ENCODE results near the gene IGSF21.

The IGSF21 gene

DNA sequence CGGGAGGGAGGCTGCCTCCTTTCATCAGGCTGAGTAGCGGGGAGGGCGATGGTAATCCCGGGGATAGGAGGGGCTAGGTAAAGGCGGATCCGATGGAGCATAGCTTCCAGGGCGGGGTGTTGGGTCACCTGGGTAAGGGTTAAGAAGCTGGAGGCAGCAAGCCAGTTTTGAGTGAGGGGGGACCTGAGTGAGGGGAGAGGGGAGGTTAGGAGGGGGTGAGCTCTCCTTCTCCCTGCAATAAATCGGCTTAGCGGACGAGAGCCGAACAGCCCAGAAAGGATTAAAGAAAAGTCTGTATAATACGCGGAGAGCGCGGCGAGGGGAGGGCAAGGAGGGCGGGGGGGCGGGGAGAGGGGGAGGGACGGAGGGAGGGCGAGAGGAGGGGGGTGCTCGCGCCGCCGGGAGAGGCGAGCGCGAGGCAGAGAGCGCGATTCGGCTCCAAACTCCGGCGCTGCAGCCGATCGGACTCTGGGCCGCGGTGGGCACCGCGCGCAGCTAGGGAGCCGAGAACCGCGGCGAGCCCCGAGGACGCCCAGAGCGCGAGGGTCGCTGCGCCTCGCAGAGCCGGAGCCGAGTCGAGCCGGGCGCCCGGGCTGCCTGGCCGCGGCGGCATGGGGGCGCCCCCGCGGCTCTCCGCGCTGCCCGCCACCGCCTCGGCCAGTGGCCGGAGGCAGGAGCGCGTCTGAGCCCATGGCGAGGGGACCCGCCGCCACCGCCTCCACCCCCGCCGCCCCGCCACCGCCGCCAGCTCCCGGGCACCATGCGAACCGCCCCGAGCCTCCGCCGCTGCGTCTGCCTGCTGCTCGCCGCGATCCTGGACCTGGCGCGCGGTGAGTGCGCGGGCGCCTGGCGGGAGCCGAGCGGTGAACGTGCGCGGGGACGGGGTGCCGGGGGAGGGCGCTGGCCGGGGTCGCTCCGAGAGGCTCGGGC is at the start of gene IGSF21:
Gene IGSF21, plus strand, starts transcription at position 430 of the 930 bp plus-strand sequence. Its CDS starts 331 bp downstream, at position 761.
- no peak for DNase-seq

DNA sequence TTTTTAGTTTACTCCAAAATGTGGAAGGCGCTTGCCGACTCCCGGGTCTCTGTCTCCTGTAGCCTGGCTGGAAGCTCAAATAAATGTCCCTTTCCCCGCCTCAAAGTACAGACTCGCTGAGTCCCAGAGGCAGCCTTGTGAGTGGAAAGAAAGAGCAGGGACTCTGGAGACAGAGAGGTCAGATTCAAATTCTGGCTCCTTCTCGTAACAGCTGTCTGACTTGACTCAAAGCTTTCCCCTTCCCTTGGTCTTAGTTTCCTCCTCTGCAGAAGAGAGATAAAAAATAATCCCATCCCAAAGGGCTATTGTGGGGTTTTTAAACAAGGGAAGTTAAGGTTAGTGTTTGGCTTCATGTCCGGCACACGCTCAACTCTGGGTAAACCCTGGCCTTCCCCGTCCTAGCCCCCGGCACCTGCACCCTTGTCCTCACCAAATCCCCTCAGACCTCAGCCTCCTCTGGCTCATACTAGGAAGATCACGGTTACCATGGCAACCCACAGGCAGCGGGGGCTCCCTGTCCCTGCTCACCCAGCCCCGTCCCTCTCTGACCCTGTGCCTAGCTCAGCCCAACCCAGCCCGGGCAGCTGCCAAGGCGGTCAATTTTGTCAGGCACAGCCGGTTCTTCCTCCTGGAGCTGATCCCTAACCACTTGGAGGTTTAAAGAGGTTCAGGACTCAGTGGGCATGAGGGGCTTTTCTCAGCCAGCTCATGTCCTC is 49.2 kb upstream of the IGSF21 start:
- DNase-seq: no peak

GRCh38 chr1:18058981-18059605 is 48.5 kb upstream of the IGSF21 start:
- DNase-seq: no peak

DNA sequence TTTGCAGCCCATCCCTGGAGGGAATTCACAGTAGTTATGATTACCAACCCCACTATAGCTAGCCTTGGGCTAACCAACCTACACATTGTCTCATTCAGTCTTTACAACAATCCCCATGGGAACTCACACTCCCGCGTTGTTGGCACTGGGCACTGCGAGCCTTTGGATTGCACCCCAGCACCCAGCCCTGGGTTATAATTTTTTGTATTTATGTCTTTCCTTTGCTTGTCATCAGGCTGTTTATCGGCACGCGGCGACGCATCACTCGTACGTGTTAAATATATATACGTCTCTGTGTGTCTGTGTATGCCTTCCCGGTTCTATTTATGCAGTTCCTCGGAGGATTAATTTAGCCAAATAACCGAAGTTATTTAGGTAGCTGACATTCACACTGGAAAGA is 47.2 kb upstream of the IGSF21 start:
- DNase-seq: no peak

DNA sequence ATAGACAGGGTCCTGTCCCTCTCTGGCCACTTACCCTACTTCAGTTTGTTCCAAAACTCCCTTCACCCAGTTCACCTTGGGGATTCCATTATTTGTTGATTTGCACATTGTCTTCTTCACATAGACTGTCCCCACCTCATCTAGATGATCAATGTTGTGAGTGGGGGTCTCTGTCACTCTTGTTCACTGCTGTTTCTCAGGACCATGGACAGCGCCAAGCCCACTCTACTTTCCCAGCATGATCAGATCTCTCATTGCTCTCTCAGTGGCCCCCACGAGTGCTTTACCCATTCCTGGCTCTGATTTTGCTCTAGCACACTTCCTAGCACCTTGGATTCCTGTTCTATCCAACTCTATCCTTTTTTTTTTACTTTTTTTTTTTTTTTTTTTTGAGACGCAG is 45.4 kb upstream of the IGSF21 start:
- DNase-seq: no peak

- no peak for DNase-seq
Observed at GRCh38 chr1:18064534-18064933, 43.1 kb upstream of the IGSF21 start.

GRCh38 chr1:18066576-18066975 is 41.0 kb upstream of the IGSF21 start:
- DNase-seq: no peak

DNA sequence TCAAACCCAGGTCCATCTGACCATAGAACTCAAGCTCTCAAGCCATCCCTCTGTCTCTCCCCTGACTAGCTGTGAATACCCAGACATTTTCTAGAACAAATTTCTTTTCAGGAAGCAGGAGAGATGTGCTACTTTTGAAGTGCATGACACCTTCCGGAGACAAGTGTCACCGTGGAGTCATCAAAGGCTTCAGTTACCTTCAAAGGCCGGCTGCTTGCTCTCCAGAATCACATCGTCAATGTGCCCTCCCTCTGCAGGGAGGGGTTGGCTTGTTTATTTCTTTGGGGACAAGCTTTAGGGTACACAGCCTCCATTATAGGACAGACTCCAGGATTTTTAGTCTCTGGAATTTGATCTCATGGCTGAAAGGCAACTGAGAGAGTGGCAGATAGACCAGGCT is 37.7 kb upstream of the IGSF21 start:
- DNase-seq: no peak

DNA sequence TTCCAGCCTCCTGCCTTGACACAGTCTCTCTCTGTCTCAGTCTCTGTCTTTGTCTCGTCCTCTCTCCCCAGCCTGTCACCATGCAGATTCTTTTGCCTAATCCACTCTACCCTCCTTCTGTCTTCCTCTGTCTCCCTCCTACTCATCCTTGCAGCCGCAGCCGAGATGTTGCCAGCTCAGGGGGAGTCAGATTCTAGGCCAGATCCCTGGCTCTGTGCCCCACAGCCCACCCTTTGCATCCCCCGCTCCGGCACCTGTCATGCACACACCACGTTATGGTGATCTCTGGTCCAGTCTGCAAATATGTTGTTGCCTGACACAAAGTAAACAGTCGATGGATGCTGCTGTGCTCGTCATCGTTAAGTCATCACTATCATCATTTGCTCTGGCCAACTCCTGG is 35.5 kb upstream of the IGSF21 start:
- no peak for DNase-seq

DNA sequence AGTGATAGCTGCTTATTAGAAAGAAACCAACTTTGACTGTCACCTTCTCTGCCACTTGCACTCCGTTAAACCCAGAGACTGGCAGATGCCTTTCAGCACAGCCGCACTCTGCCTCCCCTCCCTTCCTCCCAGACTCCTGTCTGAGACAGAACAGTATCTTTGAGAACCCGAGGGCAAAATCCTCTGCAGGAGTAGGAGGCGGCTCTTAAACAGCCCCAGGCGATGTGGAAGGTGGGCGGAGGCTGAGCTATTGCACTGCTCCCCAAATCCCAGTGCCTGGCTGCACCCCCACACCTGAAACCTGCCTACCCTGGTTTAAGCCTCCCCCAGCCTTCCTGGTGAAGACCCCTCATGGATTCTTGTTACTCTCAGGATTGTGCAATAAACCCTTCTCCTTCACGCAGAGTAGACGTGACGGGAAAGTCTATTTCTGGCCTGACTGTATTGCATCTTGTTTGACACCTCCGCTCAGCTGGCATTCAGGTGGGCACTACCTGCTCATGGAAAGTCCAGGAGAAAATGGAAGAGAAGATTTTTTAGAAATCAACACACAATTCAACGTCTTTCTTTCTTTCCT is 34.4 kb upstream of the IGSF21 start:
- DNase-seq: no peak

DNA sequence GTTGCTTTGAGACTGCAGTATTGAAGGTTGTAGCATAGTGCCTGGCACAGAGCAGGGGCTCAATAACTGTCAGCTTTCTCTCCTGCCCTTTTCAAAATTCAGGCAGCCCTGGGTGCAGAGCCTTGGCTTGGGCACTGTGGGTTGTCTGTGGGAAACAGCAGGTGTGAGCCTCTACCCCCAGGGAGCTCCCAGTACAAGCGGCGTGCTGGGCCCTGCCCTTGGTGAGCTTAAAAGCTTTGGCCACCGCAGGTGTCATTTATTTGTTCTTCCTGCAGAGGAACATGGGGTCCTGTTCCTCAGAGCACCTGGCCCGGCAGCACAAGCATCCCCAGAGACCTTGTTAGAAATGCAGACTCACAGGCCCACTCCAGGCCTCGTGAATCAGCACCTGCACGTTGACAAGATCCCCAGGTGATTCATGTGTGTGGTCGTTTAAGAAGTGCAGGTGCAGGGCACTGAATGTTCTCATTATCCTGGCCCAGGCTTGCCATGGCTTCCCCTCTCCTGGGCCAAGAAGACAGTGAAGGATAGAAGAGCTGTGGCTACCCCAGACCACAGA is 29.9 kb upstream of the IGSF21 start:
- DNase-seq: no peak

- DNase-seq: no peak
Observed at GRCh38 chr1:18079941-18080735, 27.5 kb upstream of the IGSF21 start.

DNA sequence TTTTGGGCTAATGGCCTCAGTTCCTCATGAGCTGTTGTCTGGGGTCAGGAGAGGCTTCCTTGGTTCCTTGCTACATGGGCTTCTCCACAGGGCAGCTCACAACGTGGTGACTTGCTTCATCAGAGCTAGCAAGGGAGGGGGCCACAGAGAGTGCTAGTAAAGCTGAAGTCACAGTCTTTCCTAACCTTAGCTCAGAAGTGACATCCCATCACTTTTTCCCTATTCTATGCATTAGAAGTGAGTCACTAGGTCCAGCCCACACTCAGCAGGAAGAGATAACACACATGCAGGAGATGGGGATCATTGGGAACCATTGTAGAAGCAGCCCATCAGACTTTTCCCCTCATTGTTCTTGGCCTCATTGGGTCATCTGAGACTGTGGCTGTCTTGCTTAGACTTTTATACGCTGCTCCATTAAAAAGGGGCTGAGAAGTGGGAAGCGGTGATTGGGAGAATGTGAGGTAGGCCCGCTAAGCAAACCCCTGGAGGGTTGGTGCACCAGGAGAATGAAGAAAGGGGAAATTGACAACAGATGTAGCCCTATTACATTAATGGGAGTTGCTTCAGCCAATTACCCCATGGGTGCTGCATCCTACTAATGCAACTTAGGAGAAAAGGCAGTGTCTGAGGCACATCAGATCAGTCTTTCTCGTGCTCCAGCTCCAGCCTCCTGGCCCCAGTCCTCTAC is 22.1 kb upstream of the IGSF21 start:
- DNase-seq: no peak

DNA sequence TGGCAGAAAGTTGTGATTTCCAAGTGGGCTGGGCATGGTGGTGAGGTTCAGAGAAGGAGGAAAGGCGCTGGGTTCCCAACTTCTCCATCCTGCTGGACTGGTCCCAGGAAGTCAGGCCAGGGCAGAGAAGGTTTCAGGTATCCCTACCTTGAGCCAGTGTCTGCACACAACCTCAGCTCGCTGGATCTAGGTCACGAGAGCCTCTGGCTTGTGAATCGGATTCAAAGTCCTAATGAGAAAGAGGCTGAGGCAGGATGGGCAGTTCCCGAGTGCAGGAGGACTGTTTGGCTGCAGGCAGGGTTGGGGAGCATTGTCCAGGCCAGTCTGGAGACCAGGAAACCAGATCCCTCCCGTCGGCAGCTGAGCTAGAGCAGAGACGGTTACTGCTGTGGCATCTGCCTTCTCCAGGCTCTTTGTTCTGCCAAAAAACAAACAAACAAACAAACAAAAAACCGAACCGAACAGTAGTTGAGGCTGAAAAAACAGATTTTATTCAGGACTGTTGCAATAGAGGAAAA is 19.5 kb upstream of the IGSF21 start:
- no peak for DNase-seq

DNA sequence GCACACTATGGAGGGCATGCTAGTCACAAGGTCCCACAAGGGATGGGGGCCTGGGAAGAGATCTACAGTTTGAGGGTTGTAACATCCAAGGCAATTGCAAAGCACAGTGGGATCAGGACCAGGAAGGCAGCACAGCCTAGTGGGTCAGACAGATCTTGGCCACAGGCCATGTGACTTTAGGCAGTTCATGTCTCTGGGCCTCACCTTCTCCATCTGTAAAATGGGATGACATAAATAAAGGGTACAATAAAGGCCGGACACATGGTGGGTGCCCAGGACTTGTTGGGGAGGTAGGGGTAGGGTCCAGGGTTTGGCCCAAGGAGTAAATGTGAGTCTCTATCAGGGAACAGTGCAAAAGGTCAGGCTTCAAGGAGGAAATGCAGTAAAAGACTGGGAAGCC is 18.1 kb upstream of the IGSF21 start:
- no peak for DNase-seq

DNA sequence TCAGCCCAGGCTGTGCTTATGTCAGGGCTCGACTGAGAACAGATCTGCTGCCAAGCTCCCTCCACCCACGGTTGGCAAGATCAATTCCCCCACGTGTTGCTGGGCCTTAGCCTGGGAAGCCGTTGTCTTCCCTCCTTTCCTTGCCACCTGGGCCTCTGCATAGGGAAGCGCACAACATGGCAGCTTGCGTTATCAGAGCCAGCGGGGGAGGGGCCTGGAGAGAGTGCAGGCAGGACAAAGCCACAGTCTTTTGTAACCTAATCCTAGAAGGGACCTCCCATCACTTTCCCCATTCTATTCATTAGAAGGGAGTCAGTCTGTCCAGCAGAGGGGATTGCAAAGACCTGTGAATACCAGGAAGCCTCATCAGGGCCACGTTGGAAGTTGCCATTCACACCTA is 17.0 kb upstream of the IGSF21 start:
- DNase-seq: no peak

DNA sequence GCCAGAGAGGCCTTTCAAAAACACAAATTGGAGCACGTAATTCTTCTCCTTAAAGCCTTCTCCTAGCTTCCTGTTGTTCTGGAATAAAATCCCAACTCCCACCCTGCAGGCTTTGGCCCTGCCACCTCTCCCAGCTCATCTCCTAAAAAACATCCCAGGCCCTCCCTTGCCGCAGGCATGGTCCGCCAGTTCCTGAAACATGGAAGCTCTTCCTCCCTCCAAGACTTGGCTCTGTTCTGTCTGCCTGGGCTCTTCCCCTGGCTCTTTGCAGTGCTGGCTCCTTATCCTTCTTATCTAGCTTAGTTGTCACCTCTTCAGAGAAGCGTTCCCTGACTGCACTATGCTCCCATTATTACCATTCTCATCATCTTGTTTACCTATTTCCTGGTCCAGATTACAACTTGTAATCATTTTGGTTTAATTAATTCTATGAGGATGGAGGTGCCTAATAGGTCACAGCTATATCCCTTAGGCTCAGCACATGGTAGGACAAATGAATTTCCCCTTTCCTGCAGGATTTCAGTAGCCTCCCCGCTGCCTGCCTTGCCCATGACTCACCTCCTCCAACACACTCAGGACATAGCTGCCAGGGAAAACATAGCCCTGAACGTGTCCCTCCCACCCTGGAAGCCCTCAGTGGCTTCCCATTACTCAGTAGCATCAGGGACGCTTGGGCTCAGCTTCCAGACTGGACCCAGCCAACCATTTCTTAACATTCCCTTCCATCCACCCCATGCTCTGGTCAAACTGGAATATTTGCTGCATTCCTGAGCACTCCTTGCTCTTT is 15.7 kb upstream of the IGSF21 start:
- DNase-seq: no peak

DNA sequence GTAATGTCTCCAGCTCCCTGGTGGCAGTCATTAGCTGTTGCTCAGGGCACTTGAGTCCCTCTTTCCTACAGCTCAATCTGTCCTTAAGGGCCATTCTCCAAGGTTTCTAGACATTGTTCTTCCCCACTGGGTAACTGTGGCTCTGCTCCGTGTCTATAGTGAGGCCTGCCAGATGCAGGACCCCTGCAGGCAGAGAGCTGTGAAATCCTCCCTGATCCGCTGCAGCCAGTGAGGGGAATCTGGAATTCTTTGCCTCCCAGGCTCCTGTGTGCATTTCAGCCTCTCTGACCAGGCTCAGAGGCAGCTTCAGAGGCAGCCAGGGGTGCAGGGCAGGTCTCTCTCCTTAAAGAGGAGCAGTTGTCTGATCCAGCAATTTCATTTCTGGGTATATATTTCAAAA is 14.4 kb upstream of the IGSF21 start:
- no peak for DNase-seq

GRCh38 chr1:18093646-18094045 is 14.0 kb upstream of the IGSF21 start:
- no peak for DNase-seq

DNA sequence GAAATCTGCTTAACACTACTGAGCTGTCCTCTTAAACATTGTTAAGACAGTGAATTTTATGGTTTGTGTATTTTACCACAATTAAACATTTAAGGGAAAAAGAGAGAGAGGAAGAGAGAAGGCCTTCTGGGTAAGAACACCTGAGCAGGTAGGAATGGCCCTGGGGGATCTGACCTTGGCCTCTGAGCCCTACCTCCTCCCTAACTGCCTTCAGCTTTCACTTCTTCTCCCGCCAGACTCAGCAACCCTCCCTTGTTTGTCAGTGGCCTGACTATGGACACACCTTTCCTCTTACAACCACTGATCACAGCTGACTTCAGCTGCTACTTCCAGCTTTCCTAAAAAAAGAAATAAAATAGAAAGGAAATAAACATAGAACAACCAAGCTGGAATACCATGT is 13.5 kb upstream of the IGSF21 start:
- no peak for DNase-seq

- no peak for DNase-seq
Observed at GRCh38 chr1:18097206-18097605, 10.4 kb upstream of the IGSF21 start.
